ENCODE measurements around the gene TMEM175.

The TMEM175 gene

DNA sequence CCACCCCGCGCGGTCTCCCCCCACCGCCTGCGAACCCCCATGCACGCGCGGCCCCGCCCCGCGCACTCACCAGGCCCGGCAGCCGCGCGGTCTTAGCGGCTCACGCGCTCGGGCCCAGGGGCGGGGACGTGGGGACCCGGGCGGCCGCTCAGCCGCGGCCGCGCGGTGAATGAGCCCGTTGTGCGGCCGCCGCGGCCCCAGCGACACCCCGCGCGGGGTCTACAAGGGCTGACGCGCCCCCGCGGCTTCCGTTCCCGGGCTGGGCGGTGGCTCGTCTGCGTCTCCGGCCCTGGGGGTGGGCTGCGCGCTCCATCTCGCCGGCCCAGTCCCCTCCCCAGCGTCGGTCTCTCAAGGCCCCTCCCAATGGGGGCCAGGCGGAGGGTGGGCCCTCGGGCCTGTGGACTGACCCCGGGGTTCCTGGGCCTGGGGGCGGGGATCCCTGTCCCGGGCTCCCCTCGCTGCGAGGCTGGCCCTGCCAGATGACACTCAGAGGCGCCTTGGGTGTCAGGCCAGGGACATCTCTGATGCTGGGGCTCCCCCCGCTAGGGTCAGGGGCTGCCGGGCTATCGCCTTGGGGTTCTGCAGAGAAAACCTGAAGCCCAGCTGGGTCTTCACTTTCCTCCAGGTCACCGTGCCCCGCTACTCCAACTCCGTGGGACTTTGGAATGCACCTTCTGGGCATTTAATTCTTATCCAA is 65.3 kb downstream of the TMEM175 start (continued):
- TF ChIP-seq, protein P1, sequence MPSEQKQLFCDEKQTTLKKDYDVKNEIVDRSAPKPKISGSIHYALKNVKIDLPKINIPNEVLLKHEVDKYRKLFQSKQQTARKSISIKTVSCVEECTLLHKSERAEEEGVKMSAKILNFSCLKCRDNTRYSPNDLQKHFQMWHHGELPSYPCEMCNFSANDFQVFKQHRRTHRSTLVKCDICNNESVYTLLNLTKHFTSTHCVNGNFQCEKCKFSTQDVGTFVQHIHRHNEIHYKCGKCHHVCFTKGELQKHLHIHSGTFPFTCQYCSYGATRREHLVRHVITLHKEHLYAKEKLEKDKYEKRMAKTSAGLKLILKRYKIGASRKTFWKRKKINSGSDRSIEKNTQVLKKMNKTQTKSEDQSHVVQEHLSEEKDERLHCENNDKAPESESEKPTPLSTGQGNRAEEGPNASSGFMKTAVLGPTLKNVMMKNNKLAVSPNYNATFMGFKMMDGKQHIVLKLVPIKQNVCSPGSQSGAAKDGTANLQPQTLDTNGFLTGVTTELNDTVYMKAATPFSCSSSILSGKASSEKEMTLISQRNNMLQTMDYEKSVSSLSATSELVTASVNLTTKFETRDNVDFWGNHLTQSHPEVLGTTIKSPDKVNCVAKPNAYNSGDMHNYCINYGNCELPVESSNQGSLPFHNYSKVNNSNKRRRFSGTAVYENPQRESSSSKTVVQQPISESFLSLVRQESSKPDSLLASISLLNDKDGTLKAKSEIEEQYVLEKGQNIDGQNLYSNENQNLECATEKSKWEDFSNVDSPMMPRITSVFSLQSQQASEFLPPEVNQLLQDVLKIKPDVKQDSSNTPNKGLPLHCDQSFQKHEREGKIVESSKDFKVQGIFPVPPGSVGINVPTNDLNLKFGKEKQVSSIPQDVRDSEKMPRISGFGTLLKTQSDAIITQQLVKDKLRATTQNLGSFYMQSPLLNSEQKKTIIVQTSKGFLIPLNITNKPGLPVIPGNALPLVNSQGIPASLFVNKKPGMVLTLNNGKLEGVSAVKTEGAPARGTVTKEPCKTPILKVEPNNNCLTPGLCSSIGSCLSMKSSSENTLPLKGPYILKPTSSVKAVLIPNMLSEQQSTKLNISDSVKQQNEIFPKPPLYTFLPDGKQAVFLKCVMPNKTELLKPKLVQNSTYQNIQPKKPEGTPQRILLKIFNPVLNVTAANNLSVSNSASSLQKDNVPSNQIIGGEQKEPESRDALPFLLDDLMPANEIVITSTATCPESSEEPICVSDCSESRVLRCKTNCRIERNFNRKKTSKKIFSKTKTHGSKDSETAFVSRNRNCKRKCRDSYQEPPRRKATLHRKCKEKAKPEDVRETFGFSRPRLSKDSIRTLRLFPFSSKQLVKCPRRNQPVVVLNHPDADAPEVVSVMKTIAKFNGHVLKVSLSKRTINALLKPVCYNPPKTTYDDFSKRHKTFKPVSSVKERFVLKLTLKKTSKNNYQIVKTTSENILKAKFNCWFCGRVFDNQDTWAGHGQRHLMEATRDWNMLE (tag by site-specific recombination; conservative IDR thresholded peaks at IDR 0.05; ENCODE audit: low read depth): no peak
- TF ChIP-seq, protein P2, sequence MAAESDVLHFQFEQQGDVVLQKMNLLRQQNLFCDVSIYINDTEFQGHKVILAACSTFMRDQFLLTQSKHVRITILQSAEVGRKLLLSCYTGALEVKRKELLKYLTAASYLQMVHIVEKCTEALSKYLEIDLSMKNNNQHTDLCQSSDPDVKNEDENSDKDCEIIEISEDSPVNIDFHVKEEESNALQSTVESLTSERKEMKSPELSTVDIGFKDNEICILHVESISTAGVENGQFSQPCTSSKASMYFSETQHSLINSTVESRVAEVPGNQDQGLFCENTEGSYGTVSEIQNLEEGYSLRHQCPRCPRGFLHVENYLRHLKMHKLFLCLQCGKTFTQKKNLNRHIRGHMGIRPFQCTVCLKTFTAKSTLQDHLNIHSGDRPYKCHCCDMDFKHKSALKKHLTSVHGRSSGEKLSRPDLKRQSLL (tag by site-specific recombination; IDR thresholded peaks at IDR 0.05): no peak
- no peak for TF ChIP-seq FEZF1 (tag by site-specific recombination; IDR thresholded peaks at IDR 0.05)
- no peak for TF ChIP-seq ZNF747 (tag by site-specific recombination; IDR thresholded peaks at IDR 0.05)
- no peak for TF ChIP-seq ZBTB8A (tag by site-specific recombination; IDR thresholded peaks at IDR 0.05)
- no peak for TF ChIP-seq ZNF112 (tag by site-specific recombination; IDR thresholded peaks at IDR 0.05)
- TF ChIP-seq, protein P3, sequence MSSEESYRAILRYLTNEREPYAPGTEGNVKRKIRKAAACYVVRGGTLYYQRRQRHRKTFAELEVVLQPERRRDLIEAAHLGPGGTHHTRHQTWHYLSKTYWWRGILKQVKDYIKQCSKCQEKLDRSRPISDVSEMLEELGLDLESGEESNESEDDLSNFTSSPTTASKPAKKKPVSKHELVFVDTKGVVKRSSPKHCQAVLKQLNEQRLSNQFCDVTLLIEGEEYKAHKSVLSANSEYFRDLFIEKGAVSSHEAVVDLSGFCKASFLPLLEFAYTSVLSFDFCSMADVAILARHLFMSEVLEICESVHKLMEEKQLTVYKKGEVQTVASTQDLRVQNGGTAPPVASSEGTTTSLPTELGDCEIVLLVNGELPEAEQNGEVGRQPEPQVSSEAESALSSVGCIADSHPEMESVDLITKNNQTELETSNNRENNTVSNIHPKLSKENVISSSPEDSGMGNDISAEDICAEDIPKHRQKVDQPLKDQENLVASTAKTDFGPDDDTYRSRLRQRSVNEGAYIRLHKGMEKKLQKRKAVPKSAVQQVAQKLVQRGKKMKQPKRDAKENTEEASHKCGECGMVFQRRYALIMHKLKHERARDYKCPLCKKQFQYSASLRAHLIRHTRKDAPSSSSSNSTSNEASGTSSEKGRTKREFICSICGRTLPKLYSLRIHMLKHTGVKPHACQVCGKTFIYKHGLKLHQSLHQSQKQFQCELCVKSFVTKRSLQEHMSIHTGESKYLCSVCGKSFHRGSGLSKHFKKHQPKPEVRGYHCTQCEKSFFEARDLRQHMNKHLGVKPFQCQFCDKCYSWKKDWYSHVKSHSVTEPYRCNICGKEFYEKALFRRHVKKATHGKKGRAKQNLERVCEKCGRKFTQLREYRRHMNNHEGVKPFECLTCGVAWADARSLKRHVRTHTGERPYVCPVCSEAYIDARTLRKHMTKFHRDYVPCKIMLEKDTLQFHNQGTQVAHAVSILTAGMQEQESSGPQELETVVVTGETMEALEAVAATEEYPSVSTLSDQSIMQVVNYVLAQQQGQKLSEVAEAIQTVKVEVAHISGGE (tag by site-specific recombination; conservative IDR thresholded peaks at IDR 0.05; ENCODE audit: low read depth): no peak
- TF ChIP-seq ZXDB (tag by site-specific recombination; IDR thresholded peaks at IDR 0.05): no peak
- TF ChIP-seq ZNF433 (tag by site-specific recombination; IDR thresholded peaks at IDR 0.05; ENCODE audit: low read depth): no peak
- no peak for TF ChIP-seq ZNF114 (tag by site-specific recombination; IDR thresholded peaks at IDR 0.05)
- TF ChIP-seq, protein P4, sequence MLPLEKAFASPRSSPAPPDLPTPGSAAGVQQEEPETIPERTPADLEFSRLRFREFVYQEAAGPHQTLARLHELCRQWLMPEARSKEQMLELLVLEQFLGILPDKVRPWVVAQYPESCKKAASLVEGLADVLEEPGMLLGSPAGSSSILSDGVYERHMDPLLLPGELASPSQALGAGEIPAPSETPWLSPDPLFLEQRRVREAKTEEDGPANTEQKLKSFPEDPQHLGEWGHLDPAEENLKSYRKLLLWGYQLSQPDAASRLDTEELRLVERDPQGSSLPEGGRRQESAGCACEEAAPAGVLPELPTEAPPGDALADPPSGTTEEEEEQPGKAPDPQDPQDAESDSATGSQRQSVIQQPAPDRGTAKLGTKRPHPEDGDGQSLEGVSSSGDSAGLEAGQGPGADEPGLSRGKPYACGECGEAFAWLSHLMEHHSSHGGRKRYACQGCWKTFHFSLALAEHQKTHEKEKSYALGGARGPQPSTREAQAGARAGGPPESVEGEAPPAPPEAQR (tag by site-specific recombination; IDR thresholded peaks at IDR 0.05): no peak
- TF ChIP-seq ZNF549 (tag by site-specific recombination; IDR thresholded peaks at IDR 0.05): no peak
- TF ChIP-seq ZNF223 (tag by site-specific recombination; IDR thresholded peaks at IDR 0.05): no peak

DNA sequence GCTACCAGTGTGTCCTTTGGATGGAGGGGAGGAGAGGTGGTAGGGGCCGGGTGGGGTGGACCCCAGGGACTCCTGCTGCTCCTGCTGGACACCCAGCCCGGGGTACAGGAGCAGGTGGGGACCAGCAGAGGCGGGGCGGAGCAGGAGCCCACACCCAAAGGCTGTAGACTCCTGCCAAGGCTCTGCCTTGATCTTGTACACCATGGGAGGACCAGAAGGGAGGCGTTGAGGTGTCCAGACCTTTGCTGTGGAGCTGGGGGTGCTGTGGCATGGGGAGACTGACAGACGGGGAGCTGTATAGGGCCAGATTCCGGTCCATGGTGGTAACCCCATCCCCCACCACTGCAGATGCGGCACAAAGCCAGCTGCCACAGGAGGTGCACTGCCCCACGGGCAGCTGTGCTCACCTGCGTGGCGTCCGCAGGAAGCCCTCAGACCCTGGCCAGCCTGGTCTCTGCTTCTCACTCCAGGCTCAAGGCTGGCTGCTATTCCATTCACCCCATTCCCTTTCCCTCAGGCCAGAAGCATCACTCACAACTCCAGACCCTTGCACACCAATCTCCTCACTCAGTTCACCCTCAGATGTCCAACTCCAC is 65.9 kb downstream of the TMEM175 start:
- Histone ChIP-seq H3K27ac (ENCODE audit: extremely low read depth, low read depth, low read length) (no peak overlapping the region), H3K4me1 (ENCODE audit: control insufficient read depth, insufficient read depth, low read length) (no peaks in the 10 kb centered on the region; the same call in 1 of the 2 replicates), H3K36me3 (ENCODE audit: control insufficient read depth in 2 of 2, insufficient read depth in 1 of 2, low read length in 2 of 2) (no peaks in the 10 kb centered on the region), H3K9me3 (ENCODE audit: control insufficient read depth, insufficient read depth, low read depth, low read length) (no peaks in the 10 kb centered on the region), H3K4me3 (ENCODE audit: low read depth, low read length) (no peak overlapping the region)
- TF ChIP-seq, protein P5, sequence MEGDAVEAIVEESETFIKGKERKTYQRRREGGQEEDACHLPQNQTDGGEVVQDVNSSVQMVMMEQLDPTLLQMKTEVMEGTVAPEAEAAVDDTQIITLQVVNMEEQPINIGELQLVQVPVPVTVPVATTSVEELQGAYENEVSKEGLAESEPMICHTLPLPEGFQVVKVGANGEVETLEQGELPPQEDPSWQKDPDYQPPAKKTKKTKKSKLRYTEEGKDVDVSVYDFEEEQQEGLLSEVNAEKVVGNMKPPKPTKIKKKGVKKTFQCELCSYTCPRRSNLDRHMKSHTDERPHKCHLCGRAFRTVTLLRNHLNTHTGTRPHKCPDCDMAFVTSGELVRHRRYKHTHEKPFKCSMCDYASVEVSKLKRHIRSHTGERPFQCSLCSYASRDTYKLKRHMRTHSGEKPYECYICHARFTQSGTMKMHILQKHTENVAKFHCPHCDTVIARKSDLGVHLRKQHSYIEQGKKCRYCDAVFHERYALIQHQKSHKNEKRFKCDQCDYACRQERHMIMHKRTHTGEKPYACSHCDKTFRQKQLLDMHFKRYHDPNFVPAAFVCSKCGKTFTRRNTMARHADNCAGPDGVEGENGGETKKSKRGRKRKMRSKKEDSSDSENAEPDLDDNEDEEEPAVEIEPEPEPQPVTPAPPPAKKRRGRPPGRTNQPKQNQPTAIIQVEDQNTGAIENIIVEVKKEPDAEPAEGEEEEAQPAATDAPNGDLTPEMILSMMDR (tag by site-specific recombination; IDR thresholded peaks at IDR 0.05): no peak
- peak; percentile 72 for TF ChIP-seq KLF1 (tag by site-specific recombination; IDR thresholded peaks at IDR 0.05)
- no peak for TF ChIP-seq ZNF366 (tag by site-specific recombination; conservative IDR thresholded peaks at IDR 0.05)
- POLR2A ChIA-PET: no interaction called here
- CTCF ChIA-PET: interaction anchor here (0.7 kb wide), 1 partner anchor 695 kb away, joined by 3 read pairs; no protein-coding TSS in a partner anchor

All from HEK293 (cell line).